Heart right ventricle (tissue), 16 donors: ENCODE measurements around the gene CSMD2. TPM values are rescaled to one million over a fixed set of nuclear protein-coding genes. Genes with fewer than 3 reads are reported as not detected.

ENCODE experiments used
- ATAC-seq, 8 donors: fragments of 200-7000 bp; cut with Tn5 transposase; one replicate each; pipeline ENCODE4 v1.9.1; 2020; ENCODE audit warnings: mild to moderate bottlenecking in 8 of 8, moderate library complexity in 8 of 8, moderate number of reproducible peaks in 1 of 8
- DNase-seq, 2 donors: peaks; one replicate each; pipeline ENCODE4 v3.0.0-alpha.2; 2020
- H3K27ac ChIP-seq, 10 donors: fragments of 200-600 bp; sonication (generic) in 2 of 10; one replicate each; pipeline versions ENCODE4 v1.5.0 to v1.8.0; 2020 to 2022; ENCODE audit warnings: mild to moderate bottlenecking in 3 of 10
- H3K27me3 ChIP-seq, 7 donors: fragments of 200-600 bp; one replicate each; pipeline ENCODE4 v1.8.0; 2021 to 2022; ENCODE audit warnings: mild to moderate bottlenecking in 2 of 7
- H3K36me3 ChIP-seq, 9 donors: fragments of 200-600 bp; sonication (generic) in 1 of 9; one replicate each; pipeline versions ENCODE4 v1.5.0 to v1.8.0; 2020 to 2022; ENCODE audit warnings: mild to moderate bottlenecking in 2 of 9
- H3K4me1 ChIP-seq, 9 donors: fragments of 200-600 bp; sonication (generic) in 1 of 9; one replicate each; pipeline versions ENCODE4 v1.5.0 to v1.8.0; 2020 to 2022; ENCODE audit warnings: mild to moderate bottlenecking in 4 of 9
- H3K4me3 ChIP-seq, 10 donors: fragments of 200-600 bp; sonication (generic) in 2 of 10; one replicate each; pipeline versions ENCODE4 v1.5.0 to v1.8.0; 2020 to 2022; ENCODE audit warnings: mild to moderate bottlenecking in 7 of 10, moderate library complexity in 2 of 10
- H3K9me3 ChIP-seq, 11 donors: fragments of 200-600 bp in 10 of 11; sonication (generic) in 2 of 11; one replicate each; pipeline versions ENCODE4 v1.5.0 to v1.8.0; 2013 to 2022; ENCODE audit warnings: mild to moderate bottlenecking in 2 of 11, control low read depth in 1 of 11, moderate library complexity in 1 of 11
- WGBS, 2 donors: extraction: QIAGEN DNeasy Blood & Tissue Kit; methylation state at CpG; one replicate each; pipeline ENCODE4 v1.1.7; 2013; ENCODE audit warnings: inconsistent platforms in 1 of 2; 5-methylcytosine and 5-hydroxymethylcytosine counted together
- intact Hi-C, 10 donors: fragments of 100-400 bp; cut with DNase I; formaldehyde crosslinking; loops; one replicate each; pipeline versions ENCODE4 v1.11.1 to v1.14.2; 2022
- polyA plus RNA-seq, 2 donors: library from polyadenylated mRNA; stranded (reverse); fragments of 200-250 nt; gene quantifications; one replicate each; pipeline ENCODE4 v1.2.3, GENCODE V29; 2013
- total RNA-seq, 10 donors: library from RNA; stranded (reverse); fragmentation: NEBNext Ultra II Directional in 3 of 10; extraction: Animal tissue kit (Norgen Biotek cat#: 25700) in 3 of 10; gene quantifications; one replicate each; pipeline versions ENCODE4 v1.2.1 to v1.2.4, GENCODE V29; 2021 to 2023
- TF ChIP-seq, protein P1 (sequence below), 9 donors: fragments of 200-600 bp; sonication (generic) in 2 of 9; IDR thresholded peaks; one replicate each; pipeline versions ENCODE4 v1.5.0 to v1.8.0; 2021 to 2022; ENCODE audit warnings: antibody characterized with exemption in 9 of 9, mild to moderate bottlenecking in 5 of 9, moderate library complexity in 1 of 9
- donor health status: Arrhythmogenic right ventricular cardiomyopathy.
- donor health status: ischemic (EF 13 %, LVEDD 7.1; RV severe dilation, severe dysfunction).
- donor health status: healthy with polysubstance abuse.
- donor health status: DM: no; HTN: yes; CAD: no.
- donor health status: DM: no; HTN: no; CAD: no.
- donor health status: ischemic (EF 25% LVEDD 6.9; RV normal size, moderate dysfunction).
- donor health status: ischemic (EF 25% LVEDD 5.7; RV mildly dilated, moderate dysfunction).
- donor health status: healthy.
- donor health status: DM: yes; HTN: yes; CAD: no.
- donor health status: Ischemic cardiomyopathy.
- donor health status: ischemic (EF 35%, LVEDD 5.7; RV mildly dilated, moderate dysfunction).
- donor health status: nonischemic (EF 11% LVEDD 7.7; RV severe dilation, severe dysfunction).
- donor health status: DM: yes; HTN: yes; CAD: no.
- donor health status: PGD.
- donor health status: ischemic (EF 29% LVEDD 5.4; RV normal size, mild dysfunction).
- donor health status: nonischemic (EF 23%, LVEDD 6.1; RV moderate dilation, normal function).

The CSMD2 gene
- total and polyA plus RNA-seq, 12 donors = 0.04 to 0.97 (median 0.14) TPM; not detected in 1

DNA sequence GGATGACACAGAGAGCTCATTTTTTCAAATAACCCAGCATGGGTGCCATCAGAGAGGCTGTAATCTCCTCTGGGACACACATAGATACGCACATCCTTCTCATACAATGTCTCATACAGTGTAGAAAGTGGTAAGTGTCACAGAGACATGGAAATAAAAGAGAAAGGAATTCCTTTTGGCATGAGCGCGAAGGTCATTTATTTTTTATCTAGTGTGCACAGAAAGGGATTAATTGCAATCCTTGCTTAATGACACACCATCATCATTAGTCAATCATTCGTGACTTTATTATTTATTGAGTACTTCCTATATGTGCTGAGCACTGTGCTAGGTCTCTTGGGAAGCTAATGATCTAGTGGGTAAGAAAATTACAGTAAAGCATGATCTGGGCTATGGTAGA is 687.6 kb downstream of the CSMD2 start:
- Histone ChIP-seq H3K9me3 (no peaks in the 10 kb centered on the region), H3K4me3 (no peak overlapping the region), H3K4me1 (peaks cover 3 to 46% (median 20%) of the 10 kb centered on the region in 9 donors), H3K27ac (no peak overlapping the region), H3K36me3 (peaks cover 0 to 39% (median 24%) of the 10 kb centered on the region in 9 donors), H3K27me3 (no peaks in the 10 kb centered on the region)
- intact Hi-C loops = loop anchor here in 5 of 10 donors (10.0 kb wide), 3 partner anchors 97 to 353 kb away; no protein-coding TSS in a partner anchor
- TF ChIP-seq, protein P1, sequence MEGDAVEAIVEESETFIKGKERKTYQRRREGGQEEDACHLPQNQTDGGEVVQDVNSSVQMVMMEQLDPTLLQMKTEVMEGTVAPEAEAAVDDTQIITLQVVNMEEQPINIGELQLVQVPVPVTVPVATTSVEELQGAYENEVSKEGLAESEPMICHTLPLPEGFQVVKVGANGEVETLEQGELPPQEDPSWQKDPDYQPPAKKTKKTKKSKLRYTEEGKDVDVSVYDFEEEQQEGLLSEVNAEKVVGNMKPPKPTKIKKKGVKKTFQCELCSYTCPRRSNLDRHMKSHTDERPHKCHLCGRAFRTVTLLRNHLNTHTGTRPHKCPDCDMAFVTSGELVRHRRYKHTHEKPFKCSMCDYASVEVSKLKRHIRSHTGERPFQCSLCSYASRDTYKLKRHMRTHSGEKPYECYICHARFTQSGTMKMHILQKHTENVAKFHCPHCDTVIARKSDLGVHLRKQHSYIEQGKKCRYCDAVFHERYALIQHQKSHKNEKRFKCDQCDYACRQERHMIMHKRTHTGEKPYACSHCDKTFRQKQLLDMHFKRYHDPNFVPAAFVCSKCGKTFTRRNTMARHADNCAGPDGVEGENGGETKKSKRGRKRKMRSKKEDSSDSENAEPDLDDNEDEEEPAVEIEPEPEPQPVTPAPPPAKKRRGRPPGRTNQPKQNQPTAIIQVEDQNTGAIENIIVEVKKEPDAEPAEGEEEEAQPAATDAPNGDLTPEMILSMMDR (IDR thresholded peaks at IDR 0.05) = no peak
- DNase-seq = no peak
- ATAC-seq = no peak
- WGBS, 2 donors = 74 to 81% methylated on average over 4 of the region's 4 CpGs

DNA sequence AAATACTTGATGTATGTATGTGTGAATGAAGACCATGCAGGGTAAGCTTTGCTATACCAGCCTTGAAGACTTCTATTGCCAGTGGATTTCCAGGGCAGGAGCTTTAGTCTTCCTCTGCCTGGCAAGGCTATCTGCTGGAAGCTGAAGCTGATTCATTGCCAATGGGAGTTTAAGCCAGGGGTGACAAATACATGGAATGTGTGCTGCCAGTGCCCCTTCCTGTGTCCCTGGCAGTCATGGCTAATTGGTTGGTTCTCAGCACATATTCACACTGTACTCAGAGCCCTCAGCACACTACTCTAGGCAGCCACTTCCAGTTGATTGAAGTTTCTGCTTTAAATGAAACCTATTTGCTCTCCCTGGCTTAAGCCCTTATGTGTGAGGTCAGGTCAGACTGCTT is 691.1 kb downstream of the CSMD2 start:
- H3K4me1 ChIP-seq = peaks cover 3 to 68% (median 41%) of the 10 kb centered on the region in 9 donors
- DNase-seq = peak in 1 of 2 donors; percentile 58
- no peak overlapping the region for H3K4me3 ChIP-seq
- TF ChIP-seq, protein P1 (IDR thresholded peaks at IDR 0.05) = no peak
- peak overlapping the region; percentile 30 to 92 (median 84) for H3K27ac ChIP-seq
- peak in 7 of 8 donors; percentile 10 to 68 (median 38) for ATAC-seq
- intact Hi-C loops = loop anchor here in 9 of 10 donors (2.0 to 10.0 kb wide), 12 partner anchors 101 to 349 kb away; no protein-coding TSS in a partner anchor
- H3K9me3 ChIP-seq = no peaks in the 10 kb centered on the region
- no peaks in the 10 kb centered on the region for H3K27me3 ChIP-seq
- peaks cover 0 to 6% (median 0%) of the 10 kb centered on the region in 9 donors for H3K36me3 ChIP-seq

DNA sequence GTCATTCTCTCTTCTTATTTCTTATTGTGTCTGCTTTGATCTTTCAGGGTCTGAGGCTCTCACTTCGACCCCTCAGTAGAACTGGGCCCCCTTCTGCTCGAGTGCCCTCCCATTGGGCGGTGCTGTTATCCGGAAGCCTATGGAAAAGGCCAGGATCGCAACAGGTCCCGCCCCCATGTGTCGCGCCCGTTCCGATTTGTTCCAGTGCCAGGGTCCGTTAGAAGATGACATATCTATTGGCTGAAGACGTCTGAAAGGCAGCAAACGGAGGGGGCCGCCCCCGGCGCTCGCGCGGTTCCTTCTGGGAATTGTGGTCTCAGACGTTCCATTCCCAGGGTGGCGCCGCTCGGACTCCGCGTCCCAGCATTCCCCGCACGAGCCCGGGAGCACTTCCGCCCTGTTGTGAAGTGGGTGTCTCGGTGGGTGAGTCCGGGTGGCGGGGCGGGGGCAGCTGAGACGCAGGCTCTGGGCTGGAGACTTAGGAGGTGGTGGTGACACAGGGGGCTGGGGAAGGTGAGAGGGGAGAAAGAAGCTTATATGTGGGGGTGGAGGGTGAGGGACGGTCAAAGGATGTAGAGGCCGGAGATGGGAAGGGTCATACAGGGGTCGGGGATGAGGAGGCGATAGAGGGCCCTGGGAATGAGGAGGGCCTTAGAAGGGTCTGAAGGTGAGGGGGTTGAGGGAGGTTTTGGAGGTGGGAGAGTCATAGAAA is 692.6 kb downstream of the CSMD2 start, which contains the start of gene ZSCAN20:
Gene ZSCAN20, plus strand, starts transcription at position 377 of the 712 bp plus-strand sequence. CDS start 6,644 bp downstream, outside the sequence.
- Histone ChIP-seq H3K4me3 (peak within 1 kb of the TSS; percentile 19 to 77 (median 64)), H3K4me1 (peaks cover 3 to 64% (median 41%) of the 10 kb centered on the region in 9 donors), H3K36me3 (no peaks in the 10 kb centered on the region), H3K27me3 (no peaks in the 10 kb centered on the region), H3K9me3 (no peaks in the 10 kb centered on the region), H3K27ac (peak within 1 kb of the TSS; percentile 59 to 92 (median 84))
- 0 to 1% methylated on average over 38 of the region's 38 CpGs for WGBS, 2 donors
- intact Hi-C loops = loop anchor here in 9 of 10 donors (2.0 to 10.0 kb wide), 11 partner anchors 102 to 348 kb away; no protein-coding TSS in a partner anchor
- ATAC-seq (peak; percentile 89 to 97 (median 94)), DNase-seq (peak; percentile 98 to 99)
- TF ChIP-seq, protein P1 (IDR thresholded peaks at IDR 0.05) = no peak

DNA sequence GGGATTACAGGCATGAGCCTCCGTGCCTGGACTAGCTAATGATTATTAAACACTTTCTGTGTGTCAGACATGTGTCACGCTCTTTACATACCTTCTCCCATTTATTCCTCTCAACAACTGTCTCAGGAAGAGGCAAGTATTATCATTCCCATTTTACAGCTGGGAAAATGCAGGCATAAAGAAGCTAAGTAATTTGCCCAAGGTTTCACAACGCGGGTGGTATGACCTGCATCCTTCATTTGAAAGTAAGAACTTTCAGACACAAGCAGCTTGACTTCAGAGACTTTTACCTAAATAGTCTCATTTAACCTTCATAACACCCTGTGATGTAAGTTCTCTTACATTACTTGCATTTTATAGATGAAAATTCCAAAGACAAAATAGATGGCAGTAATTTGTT is 693.6 kb downstream of the CSMD2 start:
- WGBS, 2 donors = 93 to 96% methylated on average over 4 of the region's 4 CpGs
- H3K27ac ChIP-seq = peak overlapping the region in 9 of 10 donors; percentile 38 to 92 (median 81)
- no peaks in the 10 kb centered on the region for H3K27me3 ChIP-seq
- ATAC-seq (no peak), DNase-seq (no peak)
- intact Hi-C loops = loop anchor here (2.0 to 10.0 kb wide), 13 partner anchors 103 to 347 kb away; no protein-coding TSS in a partner anchor
- TF ChIP-seq, protein P1 (IDR thresholded peaks at IDR 0.05) = no peak
- peaks cover 3 to 62% (median 46%) of the 10 kb centered on the region in 9 donors for H3K4me1 ChIP-seq
- H3K9me3 ChIP-seq = no peaks in the 10 kb centered on the region
- no peak overlapping the region for H3K4me3 ChIP-seq
- H3K36me3 ChIP-seq = no peaks in the 10 kb centered on the region
